Measurements from ENCODE around the gene CHCHD4.
A peak's percentile ranks its signal among the peaks of the same experiment; 100 is the strongest.

Gene CHCHD4

DNA sequence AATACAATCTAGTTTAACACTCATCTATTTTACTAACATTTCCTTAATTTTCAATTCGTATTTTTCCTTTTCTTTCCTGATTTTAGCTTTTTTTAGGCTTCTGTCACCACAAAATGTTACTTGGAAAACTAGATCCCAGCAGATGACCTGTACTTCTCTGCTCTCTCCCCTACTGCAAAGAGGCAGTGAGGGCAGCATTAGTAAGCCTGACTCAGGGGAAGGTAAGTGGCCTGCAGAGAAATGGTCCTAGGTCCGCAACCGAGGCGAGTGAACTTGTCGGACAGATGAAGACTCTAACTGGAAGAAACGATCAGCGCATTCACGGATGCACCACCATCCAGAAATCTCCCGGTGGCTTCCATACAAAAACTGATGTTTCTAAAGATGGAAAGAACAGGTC, 20.6 kb upstream of the CHCHD4 start (continued):
- TF ChIP-seq, protein P1, sequence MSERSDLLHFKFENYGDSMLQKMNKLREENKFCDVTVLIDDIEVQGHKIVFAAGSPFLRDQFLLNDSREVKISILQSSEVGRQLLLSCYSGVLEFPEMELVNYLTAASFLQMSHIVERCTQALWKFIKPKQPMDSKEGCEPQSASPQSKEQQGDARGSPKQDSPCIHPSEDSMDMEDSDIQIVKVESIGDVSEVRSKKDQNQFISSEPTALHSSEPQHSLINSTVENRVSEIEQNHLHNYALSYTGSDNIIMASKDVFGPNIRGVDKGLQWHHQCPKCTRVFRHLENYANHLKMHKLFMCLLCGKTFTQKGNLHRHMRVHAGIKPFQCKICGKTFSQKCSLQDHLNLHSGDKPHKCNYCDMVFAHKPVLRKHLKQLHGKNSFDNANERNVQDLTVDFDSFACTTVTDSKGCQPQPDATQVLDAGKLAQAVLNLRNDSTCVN (tag by site-specific recombination; optimal IDR thresholded peaks at IDR 0.05) = no peak
- no peak for TF ChIP-seq ZNF843 (tag by site-specific recombination; IDR thresholded peaks at IDR 0.05)
- no peak for TF ChIP-seq GFI1B (tag by site-specific recombination; IDR thresholded peaks at IDR 0.05)

DNA sequence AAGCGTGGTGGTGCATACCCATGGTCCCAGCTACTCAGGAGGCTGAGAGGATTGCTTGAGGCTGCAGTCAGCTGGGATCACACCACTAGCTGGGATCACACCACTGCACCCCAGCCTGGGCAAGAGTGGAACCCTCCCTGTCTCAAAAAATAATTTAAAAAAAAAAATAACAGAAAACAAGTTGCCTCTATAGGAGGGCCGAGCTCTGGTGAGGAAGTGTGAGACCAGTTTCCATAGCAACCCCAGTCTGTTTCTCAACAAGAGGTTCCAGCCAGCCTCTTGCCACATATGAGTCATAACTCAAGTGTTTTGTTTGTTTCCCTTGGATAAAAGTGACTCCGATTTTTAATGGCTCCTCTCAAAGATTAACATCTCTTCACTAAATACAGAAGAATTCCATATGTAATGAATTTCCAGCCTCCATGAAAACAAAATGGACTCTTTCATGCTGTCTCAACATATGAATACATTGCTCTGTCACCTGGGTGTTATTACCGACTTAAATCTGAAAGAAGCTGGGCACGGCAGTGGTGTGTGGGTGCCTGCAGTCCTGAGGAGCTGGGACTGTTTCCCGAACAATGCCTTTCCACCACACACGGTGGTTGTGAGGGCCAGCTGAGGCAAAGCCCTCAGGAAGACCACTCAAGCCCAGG, 19.9 kb upstream of the CHCHD4 start:
- Histone ChIP-seq H3K4me3 (ENCODE audit: low read depth, low read length) (no peak overlapping the region), H3K4me1 (ENCODE audit: control insufficient read depth, insufficient read depth, low read length) (peaks cover 11% of the 10 kb centered on the region), H3K9me3 (ENCODE audit: control insufficient read depth, insufficient read depth, low read depth, low read length) (no peaks in the 10 kb centered on the region), H3K36me3 (ENCODE audit: control insufficient read depth in 2 of 2, insufficient read depth in 1 of 2, low read length in 2 of 2) (peaks cover 0 to 72% of the 10 kb centered on the region in 2 experiments; a peak in 2 of 3 replicates), H3K27ac (ENCODE audit: extremely low read depth, low read depth, low read length) (peak overlapping the region; percentile 42)
- POLR2A ChIA-PET = interaction anchor here (1.2 to 3.6 kb wide), 6 partner anchors 9 to 34 kb away, joined by 3 to 12 read pairs (median 4); partner anchors contain the start of genes CHCHD4, LSM3, TMEM43 and XPC
- CTCF ChIA-PET = interaction anchor here (0.8 to 1.2 kb wide), 2 partner anchors 30 to 248 kb away, joined by 3 to 5 read pairs; no protein-coding TSS in a partner anchor
- no peak for TF ChIP-seq KLF1 (tag by site-specific recombination; IDR thresholded peaks at IDR 0.05)
- no peak for TF ChIP-seq ZBTB7A (tag by site-specific recombination; IDR thresholded peaks at IDR 0.05; ENCODE audit: low read depth)
- no peak for TF ChIP-seq ZNF514 (tag by site-specific recombination; IDR thresholded peaks at IDR 0.05)
- no peak for TF ChIP-seq ZNF510 (tag by site-specific recombination; IDR thresholded peaks at IDR 0.05; ENCODE audit: insufficient replicate concordance)
- no peak for TF ChIP-seq ZNF37A (tag by site-specific recombination; IDR thresholded peaks at IDR 0.05)
- no peak for TF ChIP-seq ZNF223 (tag by site-specific recombination; IDR thresholded peaks at IDR 0.05)
- TF ChIP-seq ZSCAN23 (tag by site-specific recombination; IDR thresholded peaks at IDR 0.05) = no peak
- TF ChIP-seq TCF7L2 (IDR thresholded peaks at IDR 0.05; ENCODE audit: borderline replicate concordance, low read depth, low read length) = peak; percentile 58; the same call in 1 of the 2 replicates
- TF ChIP-seq ZFP37 (tag by site-specific recombination; IDR thresholded peaks at IDR 0.05) = no peak
- TF ChIP-seq ZNF501 (tag by site-specific recombination; IDR thresholded peaks at IDR 0.05) = no peak
- TF ChIP-seq, protein P2, sequence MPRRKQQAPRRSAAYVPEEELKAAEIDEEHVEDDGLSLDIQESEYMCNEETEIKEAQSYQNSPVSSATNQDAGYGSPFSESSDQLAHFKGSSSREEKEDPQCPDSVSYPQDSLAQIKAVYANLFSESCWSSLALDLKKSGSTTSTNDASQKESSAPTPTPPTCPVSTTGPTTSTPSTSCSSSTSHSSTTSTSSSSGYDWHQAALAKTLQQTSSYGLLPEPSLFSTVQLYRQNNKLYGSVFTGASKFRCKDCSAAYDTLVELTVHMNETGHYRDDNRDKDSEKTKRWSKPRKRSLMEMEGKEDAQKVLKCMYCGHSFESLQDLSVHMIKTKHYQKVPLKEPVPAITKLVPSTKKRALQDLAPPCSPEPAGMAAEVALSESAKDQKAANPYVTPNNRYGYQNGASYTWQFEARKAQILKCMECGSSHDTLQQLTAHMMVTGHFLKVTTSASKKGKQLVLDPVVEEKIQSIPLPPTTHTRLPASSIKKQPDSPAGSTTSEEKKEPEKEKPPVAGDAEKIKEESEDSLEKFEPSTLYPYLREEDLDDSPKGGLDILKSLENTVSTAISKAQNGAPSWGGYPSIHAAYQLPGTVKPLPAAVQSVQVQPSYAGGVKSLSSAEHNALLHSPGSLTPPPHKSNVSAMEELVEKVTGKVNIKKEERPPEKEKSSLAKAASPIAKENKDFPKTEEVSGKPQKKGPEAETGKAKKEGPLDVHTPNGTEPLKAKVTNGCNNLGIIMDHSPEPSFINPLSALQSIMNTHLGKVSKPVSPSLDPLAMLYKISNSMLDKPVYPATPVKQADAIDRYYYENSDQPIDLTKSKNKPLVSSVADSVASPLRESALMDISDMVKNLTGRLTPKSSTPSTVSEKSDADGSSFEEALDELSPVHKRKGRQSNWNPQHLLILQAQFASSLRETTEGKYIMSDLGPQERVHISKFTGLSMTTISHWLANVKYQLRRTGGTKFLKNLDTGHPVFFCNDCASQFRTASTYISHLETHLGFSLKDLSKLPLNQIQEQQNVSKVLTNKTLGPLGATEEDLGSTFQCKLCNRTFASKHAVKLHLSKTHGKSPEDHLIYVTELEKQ (tag by site-specific recombination; IDR thresholded peaks at IDR 0.05; ENCODE audit: borderline replicate concordance) = peak; percentile 53; the same call in 1 of the 2 replicates
- TF ChIP-seq ZNF248 (tag by site-specific recombination; IDR thresholded peaks at IDR 0.05) = no peak
- TF ChIP-seq BCL11A (tag by site-specific recombination; IDR thresholded peaks at IDR 0.05; ENCODE audit: low read depth) = no peak
- no peak for TF ChIP-seq ZNF610 (tag by site-specific recombination; IDR thresholded peaks at IDR 0.05; ENCODE audit: borderline replicate concordance)
- TF ChIP-seq ZNF776 (tag by site-specific recombination; IDR thresholded peaks at IDR 0.05; ENCODE audit: borderline replicate concordance) = no peak
- TF ChIP-seq ZNF521 (tag by site-specific recombination; IDR thresholded peaks at IDR 0.05) = no peak
- no peak for TF ChIP-seq ZNF426 (tag by site-specific recombination; IDR thresholded peaks at IDR 0.05)
- TF ChIP-seq YY1 (tag by site-specific recombination; IDR thresholded peaks at IDR 0.05) = no peak; the same call in 1 of the 2 replicates
- 0 out of 2 replicates have a peak, but pooled peaks have one; percentile 19 for TF ChIP-seq KLF8 (tag by site-specific recombination; IDR thresholded peaks at IDR 0.05)
- TF ChIP-seq, protein P3, sequence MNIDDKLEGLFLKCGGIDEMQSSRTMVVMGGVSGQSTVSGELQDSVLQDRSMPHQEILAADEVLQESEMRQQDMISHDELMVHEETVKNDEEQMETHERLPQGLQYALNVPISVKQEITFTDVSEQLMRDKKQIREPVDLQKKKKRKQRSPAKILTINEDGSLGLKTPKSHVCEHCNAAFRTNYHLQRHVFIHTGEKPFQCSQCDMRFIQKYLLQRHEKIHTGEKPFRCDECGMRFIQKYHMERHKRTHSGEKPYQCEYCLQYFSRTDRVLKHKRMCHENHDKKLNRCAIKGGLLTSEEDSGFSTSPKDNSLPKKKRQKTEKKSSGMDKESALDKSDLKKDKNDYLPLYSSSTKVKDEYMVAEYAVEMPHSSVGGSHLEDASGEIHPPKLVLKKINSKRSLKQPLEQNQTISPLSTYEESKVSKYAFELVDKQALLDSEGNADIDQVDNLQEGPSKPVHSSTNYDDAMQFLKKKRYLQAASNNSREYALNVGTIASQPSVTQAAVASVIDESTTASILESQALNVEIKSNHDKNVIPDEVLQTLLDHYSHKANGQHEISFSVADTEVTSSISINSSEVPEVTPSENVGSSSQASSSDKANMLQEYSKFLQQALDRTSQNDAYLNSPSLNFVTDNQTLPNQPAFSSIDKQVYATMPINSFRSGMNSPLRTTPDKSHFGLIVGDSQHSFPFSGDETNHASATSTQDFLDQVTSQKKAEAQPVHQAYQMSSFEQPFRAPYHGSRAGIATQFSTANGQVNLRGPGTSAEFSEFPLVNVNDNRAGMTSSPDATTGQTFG (tag by site-specific recombination; IDR thresholded peaks at IDR 0.05; ENCODE audit: borderline replicate concordance) = no peak
- TF ChIP-seq ZFHX2 (tag by site-specific recombination; conservative IDR thresholded peaks at IDR 0.05) = no peak
- TF ChIP-seq ZNF837 (tag by site-specific recombination; IDR thresholded peaks at IDR 0.05) = no peak
- no peak for TF ChIP-seq ZNF473 (tag by site-specific recombination; IDR thresholded peaks at IDR 0.05)
- TF ChIP-seq ZNF596 (tag by site-specific recombination; IDR thresholded peaks at IDR 0.05) = no peak
- TF ChIP-seq ZNF623 (tag by site-specific recombination; IDR thresholded peaks at IDR 0.05) = no peak
- TF ChIP-seq WT1 (tag by site-specific recombination; IDR thresholded peaks at IDR 0.05) = peak; percentile 63
- TF ChIP-seq, protein P4, sequence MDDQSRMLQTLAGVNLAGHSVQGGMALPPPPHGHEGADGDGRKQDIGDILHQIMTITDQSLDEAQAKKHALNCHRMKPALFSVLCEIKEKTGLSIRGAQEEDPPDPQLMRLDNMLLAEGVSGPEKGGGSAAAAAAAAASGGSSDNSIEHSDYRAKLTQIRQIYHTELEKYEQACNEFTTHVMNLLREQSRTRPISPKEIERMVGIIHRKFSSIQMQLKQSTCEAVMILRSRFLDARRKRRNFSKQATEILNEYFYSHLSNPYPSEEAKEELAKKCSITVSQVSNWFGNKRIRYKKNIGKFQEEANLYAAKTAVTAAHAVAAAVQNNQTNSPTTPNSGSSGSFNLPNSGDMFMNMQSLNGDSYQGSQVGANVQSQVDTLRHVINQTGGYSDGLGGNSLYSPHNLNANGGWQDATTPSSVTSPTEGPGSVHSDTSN (CRISPR knock-in tag; IDR thresholded peaks at IDR 0.05) = no peak

All from HEK293 (cell line).